Mesenchymal stem cell (in vitro differentiated cells and primary cell): ENCODE data around the gene HMGXB4.

ENCODE experiments used
- DNase-seq: peaks from one replicate; pipeline ENCODE4 v3.0.0-alpha.2; 2013
- H2AFZ ChIP-seq: one replicate; pipeline ENCODE4 v1.6.1; 2013; ENCODE audit warnings: low read depth, mild to moderate bottlenecking, control low read depth, inconsistent platforms, low read length, moderate library complexity
- H2AK5ac ChIP-seq: 2 replicates; pipeline ENCODE4 v1.6.1; 2013; ENCODE audit warnings: low read length, moderate library complexity, mild to moderate bottlenecking, inconsistent platforms; ENCODE audit not compliant: severe bottlenecking
- H2BK120ac ChIP-seq: one replicate; pipeline ENCODE4 v1.6.1; 2013; ENCODE audit warnings: low read depth, mild to moderate bottlenecking, inconsistent platforms, low read length, moderate library complexity
- H2BK12ac ChIP-seq, 2 experiments: one replicate each; pipeline ENCODE4 v1.6.1; 2013; ENCODE audit warnings: inconsistent platforms in 2 of 2, low read length in 2 of 2, mild to moderate bottlenecking in 2 of 2, moderate library complexity in 2 of 2, control low read depth in 1 of 2
- H2BK15ac ChIP-seq: one replicate; pipeline ENCODE4 v1.6.1; 2013; ENCODE audit warnings: mild to moderate bottlenecking, low read depth, inconsistent platforms; ENCODE audit not compliant: poor library complexity, severe bottlenecking
- H2BK5ac ChIP-seq: 2 replicates; pipeline ENCODE4 v1.6.1; 2013; ENCODE audit warnings: low read depth, mild to moderate bottlenecking, low read length, control low read depth, inconsistent platforms; ENCODE audit not compliant: poor library complexity, severe bottlenecking
- H3K14ac ChIP-seq, 2 experiments: one replicate each; pipeline ENCODE4 v1.6.1; 2013; ENCODE audit warnings: inconsistent platforms in 2 of 2, low read length in 2 of 2, control low read depth in 1 of 2, mild to moderate bottlenecking in 1 of 2, moderate library complexity in 1 of 2
- H3K18ac ChIP-seq, 2 experiments: one replicate each; pipeline ENCODE4 v1.6.1; 2013; ENCODE audit warnings: inconsistent platforms in 2 of 2, low read length in 2 of 2, control low read depth in 1 of 2, low read depth in 1 of 2, mild to moderate bottlenecking in 1 of 2
- H3K23ac ChIP-seq, 2 experiments: one replicate each; pipeline ENCODE4 v1.6.1; 2013; ENCODE audit warnings: inconsistent platforms in 2 of 2, low read length in 2 of 2, mild to moderate bottlenecking in 2 of 2, moderate library complexity in 2 of 2, control low read depth in 1 of 2
- H3K27ac ChIP-seq: 2 replicates; pipeline ENCODE4 v1.5.1; 2013; ENCODE audit warnings: mild to moderate bottlenecking, moderate library complexity, low read length, control low read depth, inconsistent platforms; ENCODE audit not compliant: poor library complexity, severe bottlenecking
- H3K27me3 ChIP-seq, 2 experiments: 2 replicates each; pipeline versions ENCODE4 v1.6.1 to v1.7.0; 2013; ENCODE audit warnings: low read length in 2 of 2, mild to moderate bottlenecking in 2 of 2, moderate library complexity in 2 of 2, control low read depth in 1 of 2, inconsistent platforms in 1 of 2; ENCODE audit not compliant: control insufficient read depth in 1 of 2, insufficient read depth in 1 of 2
- H3K36me3 ChIP-seq, 2 experiments: 2 replicates each; pipeline versions ENCODE4 v1.6.1 to v1.7.0; 2013; ENCODE audit warnings: low read length in 2 of 2, control low read depth in 1 of 2, inconsistent platforms in 1 of 2, low read depth in 1 of 2, mild to moderate bottlenecking in 1 of 2; ENCODE audit not compliant: insufficient read depth in 2 of 2, control insufficient read depth in 1 of 2
- H3K4ac ChIP-seq, 2 experiments: one replicate each; pipeline ENCODE4 v1.6.1; 2013; ENCODE audit warnings: inconsistent platforms in 2 of 2, low read length in 2 of 2, mild to moderate bottlenecking in 2 of 2, moderate library complexity in 2 of 2, control low read depth in 1 of 2, low read depth in 1 of 2
- H3K4me1 ChIP-seq: 2 replicates; pipeline ENCODE4 v1.6.1; 2013; ENCODE audit warnings: low read depth, low read length, control low read depth; ENCODE audit not compliant: control insufficient read depth, insufficient read depth
- H3K4me2 ChIP-seq: 2 replicates; pipeline ENCODE4 v1.6.1; 2013; ENCODE audit warnings: low read length, mild to moderate bottlenecking, inconsistent platforms; ENCODE audit not compliant: poor library complexity, severe bottlenecking
- H3K4me3 ChIP-seq, 2 experiments: 2 replicates each; pipeline versions ENCODE4 v1.5.1 to v1.7.0; 2013; ENCODE audit warnings: low read length in 2 of 2, mild to moderate bottlenecking in 2 of 2, control low read depth in 1 of 2, low read depth in 1 of 2; ENCODE audit not compliant: insufficient read depth in 1 of 2
- H3K79me1 ChIP-seq: replicated peaks from 2 replicates; pipeline ENCODE4 v1.6.1; 2013; ENCODE audit warnings: mild to moderate bottlenecking, control low read depth, low read length, inconsistent platforms; ENCODE audit not compliant: poor library complexity, severe bottlenecking
- H3K9ac ChIP-seq: 2 replicates; pipeline ENCODE4 v1.7.0; 2013; ENCODE audit warnings: mild to moderate bottlenecking, low read length, moderate library complexity
- H3K9me3 ChIP-seq: 2 replicates; pipeline ENCODE4 v1.7.0; 2013; ENCODE audit warnings: mild to moderate bottlenecking, low read length; ENCODE audit not compliant: control insufficient read depth
- H4K8ac ChIP-seq: one replicate; pipeline ENCODE4 v1.6.1; 2013; ENCODE audit warnings: inconsistent platforms, mild to moderate bottlenecking, low read length, moderate library complexity
- H4K91ac ChIP-seq: one replicate; pipeline ENCODE4 v1.6.1; 2013; ENCODE audit warnings: mild to moderate bottlenecking, low read length, inconsistent platforms
- WGBS: methylation state at CpG from one replicate; pipeline ENCODE4 v1.1.7; 2013; ENCODE audit warnings: mixed read lengths; 5-methylcytosine and 5-hydroxymethylcytosine counted together

The HMGXB4 gene

GRCh38 chr22:35253946-35254345, 3.3 kb upstream of the HMGXB4 start:
- no peak overlapping the region for H3K14ac ChIP-seq
- H3K4ac ChIP-seq, result no peak overlapping the region
- no peak overlapping the region for H2AFZ ChIP-seq
- no peak overlapping the region for H4K91ac ChIP-seq
- WGBS, result 96% methylated on average over 2 of the region's 2 CpGs
- H2BK15ac ChIP-seq, result no peak overlapping the region
- no peak overlapping the region for H2BK12ac ChIP-seq
- H4K8ac ChIP-seq, result no peak overlapping the region
- no peak overlapping the region for H2BK5ac ChIP-seq
- no peaks in the 10 kb centered on the region for H3K79me1 ChIP-seq
- H3K36me3 ChIP-seq, result no peaks in the 10 kb centered on the region
- H3K4me1 ChIP-seq, result peaks cover 3% of the 10 kb centered on the region
- no peak overlapping the region for H2AK5ac ChIP-seq
- no peak overlapping the region for H3K18ac ChIP-seq
- no peak overlapping the region for H3K4me3 ChIP-seq
- H3K23ac ChIP-seq, result no peak overlapping the region
- H3K27me3 ChIP-seq, result no peaks in the 10 kb centered on the region
- no peak overlapping the region for H3K9ac ChIP-seq
- no peak overlapping the region for H2BK120ac ChIP-seq
- H3K4me2 ChIP-seq, result no peak overlapping the region
- DNase-seq, result no peak
- H3K27ac ChIP-seq, result no peak overlapping the region
- H3K9me3 ChIP-seq, result no peaks in the 10 kb centered on the region

- H3K4me1 ChIP-seq, result peaks cover 3% of the 10 kb centered on the region
- H3K36me3 ChIP-seq, result peaks cover 0 to 5% of the 10 kb centered on the region in 2 experiments
- no peak overlapping the region for H2BK12ac ChIP-seq
- peak overlapping the region; percentile 49 for H4K8ac ChIP-seq
- H4K91ac ChIP-seq, result no peak overlapping the region
- peak overlapping the region; percentile 35 for H3K27ac ChIP-seq
- peak overlapping the region; percentile 87 for H3K4me2 ChIP-seq
- no peak overlapping the region for H2AK5ac ChIP-seq
- H3K4ac ChIP-seq, result no peak overlapping the region
- H3K27me3 ChIP-seq, result no peaks in the 10 kb centered on the region
- H3K9me3 ChIP-seq, result no peaks in the 10 kb centered on the region
- H2BK15ac ChIP-seq, result no peak overlapping the region
- WGBS, result 0% methylated on average over 3 of the region's 3 CpGs
- peak overlapping the region; percentile 88 to 92 for H3K4me3 ChIP-seq
- H3K23ac ChIP-seq, result no peak overlapping the region
- H3K79me1 ChIP-seq, result peaks cover 2% of the 10 kb centered on the region
- H2BK5ac ChIP-seq, result no peak overlapping the region
- H2AFZ ChIP-seq, result peak overlapping the region; percentile 63
- H3K18ac ChIP-seq, result no peak overlapping the region
- peak overlapping the region; percentile 94 for H3K9ac ChIP-seq
- no peak for DNase-seq
- no peak overlapping the region for H2BK120ac ChIP-seq
- no peak overlapping the region for H3K14ac ChIP-seq
These were observed 332 bp upstream of the HMGXB4 start for GRCh38 chr22:35257002-35257320.

- no peaks in the 10 kb centered on the region for H3K9me3 ChIP-seq
- H2AFZ ChIP-seq, result peak overlapping the region; percentile 80
- H3K79me1 ChIP-seq, result peaks cover 8% of the 10 kb centered on the region
- peak overlapping the region; percentile 88 for H2BK120ac ChIP-seq
- peak overlapping the region in 1 of 2 experiments; percentile 63 for H2BK12ac ChIP-seq
- peak overlapping the region; percentile 88 to 92 for H3K4me3 ChIP-seq
- H3K4ac ChIP-seq, result peak overlapping the region in 1 of 2 experiments; percentile 85
- H2BK15ac ChIP-seq, result no peak overlapping the region
- peak overlapping the region in 1 of 2 experiments; percentile 59 for H3K14ac ChIP-seq
- H2AK5ac ChIP-seq, result peak overlapping the region; percentile 47
- H3K4me1 ChIP-seq, result peaks cover 5% of the 10 kb centered on the region
- peak overlapping the region; percentile 85 to 89 for H3K18ac ChIP-seq
- H3K27me3 ChIP-seq, result no peaks in the 10 kb centered on the region
- peak overlapping the region; percentile 94 for H3K9ac ChIP-seq
- no peak overlapping the region for H2BK5ac ChIP-seq
- H4K91ac ChIP-seq, result no peak overlapping the region
- H3K23ac ChIP-seq, result peak overlapping the region; percentile 32 to 69
- peak overlapping the region; percentile 67 for H3K27ac ChIP-seq
- peak overlapping the region; percentile 87 for H3K4me2 ChIP-seq
- peak overlapping the region; percentile 75 for H4K8ac ChIP-seq
- H3K36me3 ChIP-seq, result peaks cover 8 to 19% of the 10 kb centered on the region in 2 experiments
- WGBS, result 37% methylated on average over 16 of the region's 23 CpGs
- peak; percentile 51 for DNase-seq
These were observed 1.1 kb downstream of the HMGXB4 start for GRCh38 chr22:35258191-35258988.

DNA sequence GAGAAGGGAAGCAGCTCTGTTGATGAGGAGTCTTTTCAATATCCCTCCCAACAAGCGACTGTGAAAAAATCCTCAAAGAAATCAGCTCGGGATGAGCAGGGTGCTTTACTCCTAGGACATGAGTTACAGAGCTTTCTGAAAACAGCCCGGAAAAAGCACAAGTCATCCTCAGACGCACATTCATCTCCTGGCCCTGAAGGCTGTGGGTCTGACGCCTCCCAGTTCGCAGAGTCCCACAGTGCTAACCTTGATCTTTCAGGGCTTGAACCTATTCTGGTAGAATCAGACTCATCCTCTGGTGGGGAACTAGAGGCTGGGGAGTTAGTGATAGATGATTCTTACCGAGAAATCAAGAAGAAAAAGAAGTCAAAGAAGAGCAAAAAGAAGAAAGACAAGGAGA, 7.7 kb downstream of the HMGXB4 start:
- H3K79me1 ChIP-seq, result peaks cover 36% of the 10 kb centered on the region
- H3K4me2 ChIP-seq, result no peak overlapping the region
- H3K27me3 ChIP-seq, result no peaks in the 10 kb centered on the region
- no peak overlapping the region for H2BK12ac ChIP-seq
- no peak overlapping the region for H4K91ac ChIP-seq
- no peak overlapping the region for H2BK120ac ChIP-seq
- H2BK15ac ChIP-seq, result no peak overlapping the region
- DNase-seq, result no peak
- H3K27ac ChIP-seq, result no peak overlapping the region
- H3K4me3 ChIP-seq, result no peak overlapping the region
- no peak overlapping the region for H3K18ac ChIP-seq
- no peaks in the 10 kb centered on the region for H3K9me3 ChIP-seq
- 97% methylated on average over 7 of the region's 7 CpGs for WGBS
- H3K36me3 ChIP-seq, result peaks cover 33 to 78% of the 10 kb centered on the region in 2 experiments
- H3K9ac ChIP-seq, result no peak overlapping the region
- peaks cover 2% of the 10 kb centered on the region for H3K4me1 ChIP-seq
- H3K4ac ChIP-seq, result no peak overlapping the region
- no peak overlapping the region for H3K14ac ChIP-seq
- no peak overlapping the region for H4K8ac ChIP-seq
- no peak overlapping the region for H2BK5ac ChIP-seq
- no peak overlapping the region for H2AK5ac ChIP-seq
- H3K23ac ChIP-seq, result no peak overlapping the region
- no peak overlapping the region for H2AFZ ChIP-seq
